Muscle layer of colon (tissue), 2 donors: Measurements from ENCODE around the gene CDK5RAP1.

ENCODE experiments used
- H3K27ac ChIP-seq: one replicate; pipeline ENCODE4 v1.7.0; 2013; ENCODE audit warnings: low read depth, mild to moderate bottlenecking, low read length, moderate library complexity
- H3K27me3 ChIP-seq, 2 donors: one replicate each; pipeline ENCODE4 v1.7.0; 2013; ENCODE audit warnings: low read length in 2 of 2, mild to moderate bottlenecking in 2 of 2; ENCODE audit not compliant: insufficient read depth in 2 of 2, control insufficient read depth in 1 of 2
- H3K36me3 ChIP-seq: one replicate; pipeline ENCODE4 v1.7.0; 2013; ENCODE audit warnings: mild to moderate bottlenecking, low read length; ENCODE audit not compliant: insufficient read depth
- H3K4me1 ChIP-seq: one replicate; pipeline ENCODE4 v1.7.0; 2013; ENCODE audit warnings: mild to moderate bottlenecking, low read length; ENCODE audit not compliant: insufficient read depth
- H3K4me3 ChIP-seq, 2 donors: one replicate each; pipeline ENCODE4 v1.7.0; 2013; ENCODE audit warnings: low read length in 2 of 2, low read depth in 1 of 2, mild to moderate bottlenecking in 1 of 2, moderate library complexity in 1 of 2
- H3K9ac ChIP-seq: one replicate; pipeline ENCODE4 v1.7.0; 2013; ENCODE audit warnings: low read length
- H3K9me3 ChIP-seq: one replicate; pipeline ENCODE4 v1.7.0; 2013; ENCODE audit warnings: mild to moderate bottlenecking, low read length
- donor health status: abdominal sarcoma.
- donor health status: Adenocarcinoma of cecum.

The CDK5RAP1 gene

DNA sequence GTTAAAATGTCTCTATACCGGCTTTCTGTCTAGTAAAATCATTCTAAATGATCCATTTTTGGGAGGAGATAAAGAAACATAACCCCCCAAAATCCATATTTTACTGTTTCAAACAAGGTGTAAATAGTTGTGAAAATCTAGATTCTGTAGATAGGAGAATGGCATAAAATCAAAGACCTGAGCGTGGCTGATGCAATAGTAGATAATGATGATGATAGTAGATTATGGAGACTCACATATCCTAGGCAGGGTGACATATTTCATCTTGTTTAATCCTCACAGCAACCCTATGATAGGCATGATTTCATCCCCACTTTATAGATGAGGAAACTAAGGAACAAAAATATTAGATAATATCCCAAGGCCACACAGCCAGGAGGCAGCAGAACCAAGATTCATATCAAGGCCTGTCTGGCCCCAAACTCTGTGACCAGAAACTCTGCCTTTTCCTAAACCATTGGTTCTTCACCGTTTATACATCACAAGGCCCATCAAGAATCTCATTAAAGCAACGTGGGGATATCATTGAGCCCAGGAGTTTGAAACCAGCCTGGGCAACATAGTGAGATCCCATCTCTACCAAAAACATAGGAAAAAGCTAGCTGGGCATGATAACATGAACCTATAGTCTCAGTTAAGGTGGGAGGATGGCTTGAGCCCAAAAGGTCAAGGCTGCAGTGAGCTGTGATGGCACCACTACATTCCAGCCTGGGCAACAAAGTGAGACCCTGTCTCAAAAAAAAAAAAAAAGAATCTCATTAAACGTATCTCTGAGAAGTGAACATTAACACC, 62.7 kb downstream of the CDK5RAP1 start:
- H3K4me3 ChIP-seq, result no peak overlapping the region
- no peaks in the 10 kb centered on the region for H3K4me1 ChIP-seq
- no peaks in the 10 kb centered on the region for H3K36me3 ChIP-seq
- H3K27ac ChIP-seq, result no peak overlapping the region
- H3K9me3 ChIP-seq, result no peaks in the 10 kb centered on the region
- peaks cover 0 to 5% of the 10 kb centered on the region in 2 donors for H3K27me3 ChIP-seq
- H3K9ac ChIP-seq, result no peak overlapping the region

DNA sequence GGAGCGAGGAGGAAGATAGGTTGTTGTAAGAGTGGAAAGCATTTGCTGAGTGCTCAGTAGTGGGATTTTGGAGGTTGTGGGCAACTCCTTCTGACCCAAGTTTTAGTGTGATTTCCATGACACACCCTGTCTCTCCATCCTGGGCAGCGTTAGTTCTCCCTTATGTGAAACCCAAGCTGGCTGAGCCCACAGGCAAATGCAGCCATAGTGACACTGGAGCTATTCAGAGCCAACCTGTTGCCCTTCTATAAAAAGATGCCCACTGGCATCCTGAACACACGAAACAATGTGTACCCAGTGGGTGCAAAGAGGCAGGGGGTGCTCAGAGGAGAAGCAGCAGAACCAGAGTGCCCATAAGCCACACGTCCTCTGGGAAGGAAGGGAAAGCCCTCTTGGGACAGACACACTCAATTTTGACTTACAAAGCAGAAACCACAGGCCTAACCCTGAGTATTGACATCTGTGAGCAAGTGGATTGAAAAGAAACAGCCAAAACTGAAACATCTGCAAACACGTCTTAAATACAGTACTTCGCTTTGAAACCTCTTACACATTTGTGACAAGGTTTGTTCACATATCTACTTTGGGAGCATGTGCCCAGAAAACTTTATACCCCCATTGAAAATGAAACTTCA, 63.7 kb downstream of the CDK5RAP1 start:
- Histone ChIP-seq H3K9ac (no peak overlapping the region), H3K27ac (no peak overlapping the region), H3K27me3 (peaks cover 0 to 5% of the 10 kb centered on the region in 2 donors), H3K4me3 (no peak overlapping the region), H3K9me3 (no peaks in the 10 kb centered on the region), H3K4me1 (no peaks in the 10 kb centered on the region), H3K36me3 (no peaks in the 10 kb centered on the region)

DNA sequence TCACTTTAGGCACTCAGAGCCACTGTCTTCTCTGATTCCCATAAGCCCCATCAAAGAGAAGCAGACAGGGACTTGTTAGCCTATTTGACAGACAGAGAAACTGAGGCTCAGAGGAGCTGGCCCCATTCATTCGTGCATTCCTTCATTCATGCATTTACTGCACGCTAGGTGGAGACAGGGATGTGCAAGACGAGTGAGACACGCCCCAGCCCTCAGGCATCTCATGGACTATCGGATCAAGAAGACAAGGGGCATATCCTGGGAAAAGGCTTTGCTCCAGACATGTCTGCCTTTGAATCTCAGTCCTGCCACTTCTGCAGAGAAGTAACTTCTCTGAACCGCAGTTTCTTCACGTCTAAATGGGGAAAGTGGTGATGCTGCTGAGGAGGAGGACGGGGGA, 64.2 kb downstream of the CDK5RAP1 start:
- H3K27ac ChIP-seq, result no peak overlapping the region
- H3K36me3 ChIP-seq, result no peaks in the 10 kb centered on the region
- H3K4me1 ChIP-seq, result no peaks in the 10 kb centered on the region
- peaks cover 0 to 1% of the 10 kb centered on the region in 2 donors for H3K27me3 ChIP-seq
- H3K4me3 ChIP-seq, result no peak overlapping the region
- H3K9me3 ChIP-seq, result no peaks in the 10 kb centered on the region
- no peak overlapping the region for H3K9ac ChIP-seq

DNA sequence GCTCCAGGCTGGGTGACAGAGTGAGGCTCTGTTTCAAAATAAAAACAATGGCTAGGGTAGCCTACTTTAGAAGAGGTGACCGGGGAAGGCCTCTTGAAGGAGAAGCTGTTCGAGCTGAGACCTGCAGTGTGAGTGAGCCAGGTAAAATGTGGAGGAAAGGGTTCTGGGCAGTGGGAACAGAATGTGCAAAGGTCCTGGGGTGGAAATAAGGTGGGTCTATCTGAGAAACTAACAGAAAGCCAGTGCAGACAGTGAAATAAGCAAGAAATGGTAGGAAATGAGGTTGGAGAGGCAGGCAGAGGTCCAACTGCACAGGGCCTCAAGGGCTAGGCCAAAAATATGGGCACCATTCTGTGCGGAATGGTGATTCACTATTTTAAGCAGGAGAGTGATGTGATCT, 64.9 kb downstream of the CDK5RAP1 start:
- Histone ChIP-seq H3K9me3 (no peaks in the 10 kb centered on the region), H3K4me1 (no peaks in the 10 kb centered on the region), H3K36me3 (no peaks in the 10 kb centered on the region), H3K27ac (no peak overlapping the region), H3K9ac (no peak overlapping the region), H3K27me3 (no peaks in the 10 kb centered on the region), H3K4me3 (no peak overlapping the region)

DNA sequence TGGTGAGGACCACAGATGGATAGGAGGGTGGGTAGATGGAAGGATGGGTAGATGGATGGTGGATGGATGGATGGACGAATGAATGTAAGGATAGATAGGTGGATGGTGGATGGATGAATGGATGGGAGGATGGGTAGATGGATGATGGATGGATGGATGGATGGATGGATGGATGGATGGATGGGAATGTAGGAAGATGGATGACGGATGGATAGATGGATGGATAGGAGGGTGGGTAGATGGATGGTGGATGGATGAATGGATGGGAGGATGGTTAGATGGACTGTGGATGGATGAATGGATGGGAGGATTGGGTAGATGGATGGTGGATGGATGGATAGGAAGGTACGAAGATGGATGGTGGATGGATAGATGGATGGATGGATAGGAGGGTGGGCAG, 67.2 kb downstream of the CDK5RAP1 start:
- no peaks in the 10 kb centered on the region for H3K27me3 ChIP-seq
- no peaks in the 10 kb centered on the region for H3K36me3 ChIP-seq
- no peaks in the 10 kb centered on the region for H3K9me3 ChIP-seq
- no peak overlapping the region for H3K9ac ChIP-seq
- no peaks in the 10 kb centered on the region for H3K4me1 ChIP-seq
- no peak overlapping the region for H3K4me3 ChIP-seq
- H3K27ac ChIP-seq, result no peak overlapping the region

DNA sequence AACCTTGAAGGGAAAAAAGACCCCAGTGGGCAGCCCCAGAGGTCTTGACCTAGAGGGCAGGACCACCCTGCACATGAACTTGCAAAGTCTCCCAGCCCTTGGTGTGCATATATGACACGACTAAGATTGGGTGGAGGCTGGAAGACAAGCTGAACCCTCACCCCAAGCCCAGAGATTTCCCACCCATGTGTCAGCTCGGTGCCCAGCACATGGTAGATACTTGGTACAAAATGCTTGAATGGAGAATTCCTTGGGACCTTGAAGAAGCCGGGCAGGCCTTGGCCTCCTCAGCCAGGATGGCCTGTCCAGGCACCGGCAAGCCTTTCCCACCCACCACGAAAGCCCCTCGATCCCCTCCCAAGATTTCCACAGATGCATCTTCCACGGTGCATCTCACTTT, 67.7 kb downstream of the CDK5RAP1 start:
- Histone ChIP-seq H3K9ac (no peak overlapping the region), H3K9me3 (no peaks in the 10 kb centered on the region), H3K27ac (no peak overlapping the region), H3K27me3 (peaks cover 0 to under 1% of the 10 kb centered on the region in 2 donors), H3K4me1 (no peaks in the 10 kb centered on the region), H3K36me3 (no peaks in the 10 kb centered on the region), H3K4me3 (no peak overlapping the region)

DNA sequence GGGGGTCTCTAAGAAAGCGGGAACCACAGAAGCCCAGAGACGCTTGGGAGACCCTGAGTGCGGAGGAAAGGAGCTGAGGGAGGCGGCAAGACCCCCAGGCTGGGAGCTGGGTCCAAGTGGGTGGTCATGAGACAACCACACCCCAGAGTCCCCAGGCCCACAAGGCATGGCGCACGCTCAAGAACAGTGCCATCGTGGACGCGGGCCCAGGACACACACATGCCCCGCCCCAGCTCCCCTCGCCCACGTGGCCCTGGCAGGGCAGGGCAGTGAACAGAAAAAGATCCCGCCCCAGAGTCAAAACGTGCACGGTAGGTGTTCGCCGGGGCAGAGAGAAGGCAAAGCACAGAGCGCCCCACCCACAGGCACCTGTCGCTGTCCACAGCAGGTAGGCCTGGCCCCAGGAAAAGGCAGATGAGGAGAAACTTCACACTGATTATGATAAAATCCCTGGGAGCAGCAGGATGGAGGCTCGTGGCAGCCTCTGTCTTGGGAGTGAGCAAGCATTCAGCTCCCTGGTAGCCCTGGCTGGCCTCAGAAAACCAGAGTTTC, 68.3 kb downstream of the CDK5RAP1 start:
- Histone ChIP-seq H3K9ac (no peak overlapping the region), H3K4me1 (no peaks in the 10 kb centered on the region), H3K4me3 (no peak overlapping the region), H3K36me3 (no peaks in the 10 kb centered on the region), H3K27me3 (peaks cover 0 to 6% of the 10 kb centered on the region in 2 donors), H3K9me3 (no peaks in the 10 kb centered on the region), H3K27ac (no peak overlapping the region)

DNA sequence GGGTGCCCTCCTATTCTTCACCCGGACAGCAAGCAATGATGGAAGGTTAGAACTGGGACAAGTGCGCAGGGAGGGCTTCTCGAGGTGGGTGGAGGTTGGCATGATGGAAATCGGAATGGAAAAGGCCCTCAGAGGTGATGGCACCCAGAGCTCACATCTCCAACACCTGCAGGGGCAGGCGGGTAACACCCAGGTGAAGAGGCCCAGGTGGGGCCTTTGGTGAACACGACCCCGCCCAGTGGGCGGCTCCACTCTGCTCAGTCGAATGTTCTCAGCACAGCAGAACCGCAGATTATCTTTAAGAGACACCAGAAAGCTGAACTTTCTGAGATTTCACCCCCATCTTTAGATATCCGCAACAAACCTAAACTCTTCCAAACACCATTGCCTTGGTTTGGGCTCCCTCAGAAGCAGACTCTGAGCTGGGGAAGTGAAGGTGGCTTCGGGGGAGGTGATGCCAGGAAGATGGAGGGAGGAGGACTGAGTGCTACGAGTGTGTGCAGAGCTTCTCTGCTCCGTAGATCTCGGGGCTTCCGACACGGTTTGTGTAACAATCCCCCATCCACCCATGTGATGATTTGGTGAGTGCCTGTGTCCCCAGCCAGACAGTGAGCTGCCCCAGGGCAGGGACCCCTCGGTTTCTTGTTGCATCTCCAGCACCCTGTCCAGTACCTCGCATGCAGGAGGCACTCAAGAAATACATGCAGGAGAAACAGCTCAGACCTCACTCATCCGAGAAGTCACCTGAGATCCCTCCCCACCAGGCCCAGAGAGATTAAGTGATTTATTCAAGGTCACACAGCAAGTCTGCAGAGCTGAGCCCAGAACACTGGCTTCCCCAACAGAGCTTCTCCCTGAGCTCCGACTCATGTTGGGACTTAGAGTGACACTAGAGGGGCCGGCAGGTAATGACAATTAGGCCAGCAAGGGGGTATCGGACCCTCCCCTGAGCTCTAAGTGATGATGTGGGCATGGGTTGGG, 72.9 kb downstream of the CDK5RAP1 start:
- Histone ChIP-seq H3K4me1 (no peaks in the 10 kb centered on the region), H3K4me3 (no peak overlapping the region), H3K9ac (no peak overlapping the region), H3K9me3 (no peaks in the 10 kb centered on the region), H3K27ac (no peak overlapping the region), H3K27me3 (peaks cover 0 to 10% of the 10 kb centered on the region in 2 donors), H3K36me3 (no peaks in the 10 kb centered on the region)

DNA sequence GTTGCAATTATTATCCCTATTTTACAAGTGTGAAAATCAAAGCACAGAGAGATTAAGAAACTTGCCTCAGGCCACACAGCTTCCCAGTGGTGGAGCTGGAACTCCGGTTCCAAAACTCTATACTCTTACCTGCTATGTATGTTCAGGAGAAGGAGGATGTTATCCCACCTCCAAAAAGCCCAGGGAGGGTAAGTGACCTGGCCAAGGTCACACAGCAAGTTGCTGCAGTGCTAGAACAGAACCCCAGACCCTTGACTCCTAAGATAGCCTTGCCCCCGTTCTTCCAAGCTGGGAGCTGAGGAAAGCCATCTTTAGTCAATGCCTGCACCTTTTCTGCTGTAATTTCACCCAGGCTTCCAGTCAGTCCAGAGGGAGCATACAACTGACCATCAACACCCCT, 76.0 kb downstream of the CDK5RAP1 start:
- H3K36me3 ChIP-seq, result no peaks in the 10 kb centered on the region
- no peak overlapping the region for H3K27ac ChIP-seq
- H3K27me3 ChIP-seq, result peaks cover 0 to 10% of the 10 kb centered on the region in 2 donors
- no peaks in the 10 kb centered on the region for H3K4me1 ChIP-seq
- no peak overlapping the region for H3K4me3 ChIP-seq
- no peak overlapping the region for H3K9ac ChIP-seq
- no peaks in the 10 kb centered on the region for H3K9me3 ChIP-seq

DNA sequence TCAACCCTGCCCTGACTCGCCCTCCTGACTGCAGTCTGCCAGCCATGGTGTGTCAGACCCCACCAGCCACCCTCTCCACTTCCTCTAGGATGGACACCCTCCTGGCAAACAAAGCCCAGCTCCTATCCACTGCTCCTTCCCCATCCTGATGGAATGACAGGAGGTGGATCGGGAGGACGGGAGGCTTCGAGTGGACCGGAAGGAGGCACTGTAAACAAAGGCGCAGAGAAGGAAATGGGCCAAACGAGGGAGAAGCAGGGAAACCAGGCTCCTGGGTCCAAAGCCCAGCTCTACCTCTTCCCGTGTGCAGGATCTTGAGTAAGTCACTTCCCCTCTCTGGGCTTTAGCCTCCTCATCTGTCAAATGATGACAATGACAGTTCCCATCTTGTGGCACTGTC, 78.1 kb downstream of the CDK5RAP1 start:
- H3K27me3 ChIP-seq, result peaks cover 0 to 5% of the 10 kb centered on the region in 2 donors
- no peak overlapping the region for H3K9ac ChIP-seq
- H3K9me3 ChIP-seq, result no peaks in the 10 kb centered on the region
- no peaks in the 10 kb centered on the region for H3K4me1 ChIP-seq
- H3K36me3 ChIP-seq, result no peaks in the 10 kb centered on the region
- no peak overlapping the region for H3K27ac ChIP-seq
- no peak overlapping the region for H3K4me3 ChIP-seq

DNA sequence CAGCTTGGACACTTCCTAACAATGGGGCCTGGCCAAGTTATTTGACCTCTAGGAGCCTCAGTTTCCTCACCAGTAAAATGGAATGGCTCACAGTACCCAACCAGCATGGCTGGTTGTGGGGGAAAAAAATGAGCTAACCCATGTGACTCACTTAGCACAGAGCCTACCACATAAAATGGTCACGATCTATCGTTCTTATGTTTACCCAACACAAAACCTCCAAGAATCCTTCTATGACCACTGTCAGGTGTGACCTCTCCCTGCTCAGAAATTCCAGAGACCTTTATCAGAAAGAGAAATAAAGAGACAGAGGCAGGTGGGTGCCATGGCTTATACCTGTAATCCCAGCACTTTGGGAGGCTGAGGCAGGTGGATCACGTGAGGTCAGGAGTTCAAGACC, 78.9 kb downstream of the CDK5RAP1 start:
- H3K9ac ChIP-seq, result no peak overlapping the region
- H3K4me3 ChIP-seq, result no peak overlapping the region
- no peaks in the 10 kb centered on the region for H3K4me1 ChIP-seq
- no peaks in the 10 kb centered on the region for H3K36me3 ChIP-seq
- H3K9me3 ChIP-seq, result no peaks in the 10 kb centered on the region
- peaks cover 0 to 4% of the 10 kb centered on the region in 2 donors for H3K27me3 ChIP-seq
- H3K27ac ChIP-seq, result no peak overlapping the region
